HG02973 (cell line): ENCODE results near the gene SNN.
A peak's percentile ranks its signal among the peaks of the same experiment; 100 is the strongest.

ENCODE experiments used
- ATAC-seq: cut with Tn5 transposase; IDR thresholded peaks from one replicate; pipeline ENCODE4 v1.9.1; 2021; ENCODE audit warnings: moderate library complexity; ENCODE audit not compliant: unreplicated experiment

The SNN gene

GRCh38 chr16:11696266-11697012 is 28.2 kb downstream of the SNN start:
- ATAC-seq = no peak

GRCh38 chr16:11697319-11697718 is 29.1 kb downstream of the SNN start:
- no peak for ATAC-seq

GRCh38 chr16:11698271-11698689 is 30.0 kb downstream of the SNN start:
- no peak for ATAC-seq

- ATAC-seq = no peak
Observed at GRCh38 chr16:11699234-11699894, 31.1 kb downstream of the SNN start.

- no peak for ATAC-seq
Observed at GRCh38 chr16:11700264-11701029, 32.2 kb downstream of the SNN start.

- no peak for ATAC-seq
Observed at GRCh38 chr16:11705311-11706025, 37.2 kb downstream of the SNN start.

GRCh38 chr16:11706180-11706742 is 38.0 kb downstream of the SNN start:
- peak; percentile 58 for ATAC-seq

GRCh38 chr16:11707679-11708197 is 39.5 kb downstream of the SNN start:
- ATAC-seq = no peak

GRCh38 chr16:11708421-11708820 is 40.2 kb downstream of the SNN start:
- no peak for ATAC-seq

GRCh38 chr16:11711662-11712061 is 43.4 kb downstream of the SNN start:
- no peak for ATAC-seq

- no peak for ATAC-seq
Observed at GRCh38 chr16:11712122-11712521, 43.9 kb downstream of the SNN start.

- no peak for ATAC-seq
Observed at GRCh38 chr16:11715246-11715947, 47.1 kb downstream of the SNN start.

- ATAC-seq = no peak
Observed at GRCh38 chr16:11716336-11716735, 48.1 kb downstream of the SNN start.

- no peak for ATAC-seq
Observed at GRCh38 chr16:11717811-11718210, 49.6 kb downstream of the SNN start.

GRCh38 chr16:11719171-11719570 is 50.9 kb downstream of the SNN start:
- no peak for ATAC-seq

- ATAC-seq = no peak
Observed at GRCh38 chr16:11719762-11720161, 51.5 kb downstream of the SNN start.

- ATAC-seq = no peak
Observed at GRCh38 chr16:11721781-11722467, 53.7 kb downstream of the SNN start.

- ATAC-seq = no peak
Observed at GRCh38 chr16:11722468-11722808, 54.2 kb downstream of the SNN start.

- no peak for ATAC-seq
Observed at GRCh38 chr16:11725457-11725856, 57.2 kb downstream of the SNN start.

GRCh38 chr16:11726008-11726407 is 57.8 kb downstream of the SNN start:
- ATAC-seq = no peak
